ENCODE results near the gene KIF1B.

GRCh38 chr1:10160907-10161490, 49.4 kb upstream of the KIF1B start:
- TF ChIP-seq CTCF (IDR thresholded peaks at IDR 0.05) (no peak), POLR2A (IDR thresholded peaks at IDR 0.05; ENCODE audit: low read depth) (no peak)
